Measurements from ENCODE around the gene INAFM1. TPM values are rescaled to one million over a fixed set of nuclear protein-coding genes. Genes with fewer than 3 reads are reported as not detected.

The INAFM1 gene
- total RNA-seq, 1 donor from 2014 or later: 2.2 TPM

DNA sequence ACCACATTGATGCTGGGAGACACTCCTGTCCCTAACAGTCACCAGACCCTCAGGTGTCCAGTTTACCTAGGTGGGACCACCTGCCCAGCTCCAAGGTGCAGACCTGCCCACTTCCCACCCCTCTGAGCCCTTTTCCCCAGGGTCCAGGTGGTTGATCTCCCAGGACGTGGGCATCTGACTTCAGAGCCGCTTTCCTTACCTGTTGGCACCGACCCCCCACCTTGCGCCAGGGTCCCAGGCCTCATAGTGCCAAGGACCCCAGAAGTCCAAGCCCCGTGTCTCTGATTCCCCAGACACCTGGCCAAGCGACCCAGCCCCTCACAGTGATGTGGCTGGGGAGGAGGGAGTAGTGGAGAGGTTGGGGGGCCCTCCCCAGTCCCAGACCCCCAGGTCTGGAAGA is 34.1 kb upstream of the INAFM1 start:
- DNase-seq (ENCODE audit: low read depth): no peak
- TF ChIP-seq, protein P1, sequence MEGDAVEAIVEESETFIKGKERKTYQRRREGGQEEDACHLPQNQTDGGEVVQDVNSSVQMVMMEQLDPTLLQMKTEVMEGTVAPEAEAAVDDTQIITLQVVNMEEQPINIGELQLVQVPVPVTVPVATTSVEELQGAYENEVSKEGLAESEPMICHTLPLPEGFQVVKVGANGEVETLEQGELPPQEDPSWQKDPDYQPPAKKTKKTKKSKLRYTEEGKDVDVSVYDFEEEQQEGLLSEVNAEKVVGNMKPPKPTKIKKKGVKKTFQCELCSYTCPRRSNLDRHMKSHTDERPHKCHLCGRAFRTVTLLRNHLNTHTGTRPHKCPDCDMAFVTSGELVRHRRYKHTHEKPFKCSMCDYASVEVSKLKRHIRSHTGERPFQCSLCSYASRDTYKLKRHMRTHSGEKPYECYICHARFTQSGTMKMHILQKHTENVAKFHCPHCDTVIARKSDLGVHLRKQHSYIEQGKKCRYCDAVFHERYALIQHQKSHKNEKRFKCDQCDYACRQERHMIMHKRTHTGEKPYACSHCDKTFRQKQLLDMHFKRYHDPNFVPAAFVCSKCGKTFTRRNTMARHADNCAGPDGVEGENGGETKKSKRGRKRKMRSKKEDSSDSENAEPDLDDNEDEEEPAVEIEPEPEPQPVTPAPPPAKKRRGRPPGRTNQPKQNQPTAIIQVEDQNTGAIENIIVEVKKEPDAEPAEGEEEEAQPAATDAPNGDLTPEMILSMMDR (IDR thresholded peaks at IDR 0.05; ENCODE audit: insufficient read depth, low read length, poor library complexity, severe bottlenecking): no peak
- Histone ChIP-seq H3K4me3 (ENCODE audit: low read depth, low read length) (no peak overlapping the region), H3K36me3 (ENCODE audit: control insufficient read depth, insufficient read depth, low read length) (no peaks in the 10 kb centered on the region), H3K27me3 (ENCODE audit: control insufficient read depth, insufficient read depth, low read length) (no peaks in the 10 kb centered on the region)

DNA sequence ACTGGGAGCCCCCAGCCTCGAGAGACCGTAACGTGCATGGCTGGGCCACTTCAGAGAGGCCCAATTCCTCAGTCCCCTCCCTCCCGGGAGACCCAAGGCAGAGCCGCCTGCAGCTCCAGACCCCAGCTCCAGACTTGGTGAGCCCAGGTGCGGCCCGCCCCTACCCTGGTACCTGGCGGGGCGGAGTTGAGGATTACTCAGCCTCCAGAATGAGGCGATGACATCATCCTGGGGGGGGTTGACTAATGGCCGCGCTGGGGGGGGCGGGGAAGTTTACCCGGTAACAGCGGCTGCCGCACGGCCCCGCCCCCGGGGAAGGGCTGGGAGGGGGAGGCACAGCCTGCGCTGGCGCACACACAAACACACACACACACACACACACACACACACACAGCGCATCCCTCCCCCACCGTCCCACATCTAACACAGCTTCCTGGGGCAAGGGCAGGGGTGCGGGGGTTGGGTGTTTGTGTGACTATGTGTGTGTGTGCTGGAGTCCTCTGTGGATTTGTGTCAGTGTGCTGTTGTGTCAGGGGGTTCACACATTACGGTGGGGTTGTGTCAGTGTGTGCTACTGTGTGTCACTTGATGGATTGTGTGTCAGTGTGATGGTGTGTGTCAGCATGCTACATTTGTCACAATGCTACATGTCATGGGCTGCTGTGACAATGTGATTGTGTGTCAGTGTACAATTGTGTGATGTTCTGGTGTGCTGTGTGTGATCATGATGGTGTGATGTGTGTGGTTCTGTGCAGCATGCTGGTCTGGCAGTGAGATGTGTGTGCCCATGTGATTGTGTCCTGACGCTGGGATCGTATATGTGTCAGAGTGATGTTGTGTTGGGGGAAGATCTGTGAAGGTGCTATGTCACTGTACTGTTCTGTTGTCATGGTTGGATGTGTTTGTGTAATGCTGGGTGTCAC is 33.4 kb upstream of the INAFM1 start:
- no peak overlapping the region for H3K4me3 ChIP-seq (ENCODE audit: low read depth, low read length)
- no peaks in the 10 kb centered on the region for H3K27me3 ChIP-seq (ENCODE audit: control insufficient read depth, insufficient read depth, low read length)
- TF ChIP-seq, protein P1 (IDR thresholded peaks at IDR 0.05; ENCODE audit: insufficient read depth, low read length, poor library complexity, severe bottlenecking): no peak
- H3K36me3 ChIP-seq (ENCODE audit: control insufficient read depth, insufficient read depth, low read length): no peaks in the 10 kb centered on the region
- DNase-seq (ENCODE audit: low read depth): no peak

DNA sequence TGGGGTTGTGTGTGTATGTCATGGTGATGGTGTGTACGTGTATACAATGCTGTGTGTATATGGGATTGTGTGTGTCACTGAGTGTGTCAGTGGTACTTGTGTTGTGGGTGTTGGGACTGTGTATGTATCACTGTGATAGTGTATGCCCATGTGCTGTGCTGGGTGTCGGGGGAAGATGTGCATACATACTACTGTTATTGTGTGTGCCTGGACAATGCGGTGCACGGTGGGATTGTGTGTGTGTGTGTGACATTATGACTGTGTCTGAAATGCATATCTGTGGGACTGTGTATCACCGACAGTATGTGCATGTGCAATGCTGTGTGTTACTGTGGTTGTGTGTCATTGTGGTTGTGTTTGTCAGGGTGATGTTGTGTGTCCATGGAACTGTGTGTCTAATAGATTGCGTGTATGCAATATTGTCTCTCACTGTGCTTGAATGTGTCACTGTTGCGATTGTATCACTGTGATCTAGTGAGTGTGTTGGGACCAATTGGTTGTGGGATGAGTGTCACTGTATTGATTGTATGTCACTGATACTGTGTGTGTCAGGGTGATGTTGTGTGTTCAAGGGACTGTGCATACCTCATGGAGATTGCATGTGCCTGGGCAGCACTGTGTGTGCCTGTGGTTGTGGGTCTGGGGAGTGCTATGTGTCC is 32.6 kb upstream of the INAFM1 start:
- Histone ChIP-seq H3K27me3 (ENCODE audit: control insufficient read depth, insufficient read depth, low read length) (no peaks in the 10 kb centered on the region), H3K4me3 (ENCODE audit: low read depth, low read length) (no peak overlapping the region)

DNA sequence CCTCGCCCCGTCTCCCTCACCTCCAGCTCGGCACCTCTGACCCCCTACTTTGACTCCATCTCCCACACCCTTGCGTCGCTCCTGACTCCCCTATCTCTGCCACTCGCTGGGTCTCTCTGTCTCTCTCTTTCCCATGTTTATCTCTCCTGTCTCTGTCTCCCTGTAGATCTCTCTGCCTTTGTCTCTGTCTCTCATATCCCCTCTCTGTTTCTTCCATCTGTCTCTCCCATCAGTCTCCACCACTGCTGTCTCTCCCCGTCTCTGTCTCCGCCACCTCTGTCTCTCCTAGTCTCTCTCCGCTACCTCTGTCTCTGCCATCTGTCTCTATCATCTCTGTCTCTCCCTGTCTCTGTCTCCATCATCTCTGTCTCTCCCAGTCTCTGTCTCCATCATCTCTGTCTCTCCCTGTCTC is 31.3 kb upstream of the INAFM1 start:
- Histone ChIP-seq H3K36me3 (ENCODE audit: control insufficient read depth, insufficient read depth, low read length) (no peaks in the 10 kb centered on the region), H3K27me3 (ENCODE audit: control insufficient read depth, insufficient read depth, low read length) (no peaks in the 10 kb centered on the region), H3K4me3 (ENCODE audit: low read depth, low read length) (peak overlapping the region; percentile 19)
- no peak for DNase-seq (ENCODE audit: low read depth)
- TF ChIP-seq, protein P1 (IDR thresholded peaks at IDR 0.05; ENCODE audit: insufficient read depth, low read length, poor library complexity, severe bottlenecking): no peak

More for the DNA sequence above, 32.6 kb upstream of the INAFM1 start:
- H3K36me3 ChIP-seq (ENCODE audit: control insufficient read depth, insufficient read depth, low read length): no peaks in the 10 kb centered on the region
- no peak for DNase-seq (ENCODE audit: low read depth)
- TF ChIP-seq, protein P1 (IDR thresholded peaks at IDR 0.05; ENCODE audit: insufficient read depth, low read length, poor library complexity, severe bottlenecking): no peak

DNA sequence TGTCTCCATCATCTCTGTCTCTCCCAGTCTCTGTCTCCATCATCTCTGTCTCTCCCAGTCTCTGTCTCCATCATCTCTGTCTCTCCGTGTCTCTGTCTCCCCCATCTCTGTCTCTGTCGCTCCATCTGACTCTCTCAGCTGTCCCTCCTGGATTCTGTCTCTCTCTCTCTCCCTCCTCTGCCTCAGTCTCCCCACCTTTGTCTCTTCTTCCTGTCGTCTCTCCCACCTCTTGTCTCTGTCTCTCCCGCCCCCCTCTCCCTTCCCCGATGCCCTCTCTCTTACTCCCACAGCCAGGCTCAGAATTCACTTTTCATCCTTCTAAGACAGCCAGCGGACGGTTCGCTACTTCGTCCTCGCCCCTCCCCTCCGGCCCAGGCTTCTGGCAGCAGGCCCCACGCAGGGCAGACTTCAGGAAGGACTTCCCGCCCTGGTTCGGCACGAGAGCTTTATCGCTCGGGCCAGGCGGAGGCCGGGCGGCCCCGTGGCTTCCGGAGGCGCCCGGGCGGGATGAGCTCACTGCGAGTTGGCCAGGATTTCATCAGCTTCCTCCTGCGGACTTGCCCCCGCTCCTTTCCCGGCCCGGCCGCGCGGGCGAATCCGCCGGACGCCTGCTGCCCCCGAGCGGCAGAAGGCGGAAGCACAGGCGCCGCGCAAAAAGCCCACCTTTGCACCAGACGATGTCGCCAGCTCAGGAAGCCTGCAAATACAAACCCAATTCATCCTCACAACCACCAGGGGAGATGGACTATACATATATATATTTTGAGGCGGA is 30.7 kb upstream of the INAFM1 start:
- TF ChIP-seq, protein P1 (IDR thresholded peaks at IDR 0.05; ENCODE audit: insufficient read depth, low read length, poor library complexity, severe bottlenecking): peak; percentile 86
- peak overlapping the region; percentile 25 for H3K4me3 ChIP-seq (ENCODE audit: low read depth, low read length)
- H3K36me3 ChIP-seq (ENCODE audit: control insufficient read depth, insufficient read depth, low read length): no peaks in the 10 kb centered on the region
- DNase-seq (ENCODE audit: low read depth): peak; percentile 67
- H3K27me3 ChIP-seq (ENCODE audit: control insufficient read depth, insufficient read depth, low read length): no peaks in the 10 kb centered on the region
